ENCODE data around the gene CARD9.
"Not testable (repeated sequence)": the region's sequence is repeated elsewhere in the genome, so short reads cannot be mapped to it uniquely, and the experiment has no call there.

DNA sequence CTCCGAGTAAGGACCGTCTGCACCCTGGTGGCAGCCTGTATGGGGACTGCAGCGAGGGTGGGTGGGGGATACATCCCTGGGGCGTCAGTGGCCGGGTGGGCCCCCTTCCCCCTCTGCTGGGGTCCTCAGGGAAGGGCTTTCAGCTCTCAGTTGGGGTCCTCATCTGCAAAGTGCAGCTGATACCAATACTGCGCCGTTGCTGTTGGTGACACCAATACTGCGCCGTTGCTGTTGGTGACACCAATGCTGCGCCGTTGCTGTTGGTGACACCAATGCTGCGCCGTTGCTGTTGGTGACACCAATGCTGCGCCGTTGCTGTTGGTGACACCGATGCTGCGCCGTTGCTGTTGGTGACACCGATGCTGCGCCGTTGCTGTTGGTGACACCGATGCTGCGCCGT, 21.6 kb downstream of the CARD9 start:
- TF ChIP-seq, protein P1, sequence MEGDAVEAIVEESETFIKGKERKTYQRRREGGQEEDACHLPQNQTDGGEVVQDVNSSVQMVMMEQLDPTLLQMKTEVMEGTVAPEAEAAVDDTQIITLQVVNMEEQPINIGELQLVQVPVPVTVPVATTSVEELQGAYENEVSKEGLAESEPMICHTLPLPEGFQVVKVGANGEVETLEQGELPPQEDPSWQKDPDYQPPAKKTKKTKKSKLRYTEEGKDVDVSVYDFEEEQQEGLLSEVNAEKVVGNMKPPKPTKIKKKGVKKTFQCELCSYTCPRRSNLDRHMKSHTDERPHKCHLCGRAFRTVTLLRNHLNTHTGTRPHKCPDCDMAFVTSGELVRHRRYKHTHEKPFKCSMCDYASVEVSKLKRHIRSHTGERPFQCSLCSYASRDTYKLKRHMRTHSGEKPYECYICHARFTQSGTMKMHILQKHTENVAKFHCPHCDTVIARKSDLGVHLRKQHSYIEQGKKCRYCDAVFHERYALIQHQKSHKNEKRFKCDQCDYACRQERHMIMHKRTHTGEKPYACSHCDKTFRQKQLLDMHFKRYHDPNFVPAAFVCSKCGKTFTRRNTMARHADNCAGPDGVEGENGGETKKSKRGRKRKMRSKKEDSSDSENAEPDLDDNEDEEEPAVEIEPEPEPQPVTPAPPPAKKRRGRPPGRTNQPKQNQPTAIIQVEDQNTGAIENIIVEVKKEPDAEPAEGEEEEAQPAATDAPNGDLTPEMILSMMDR (IDR thresholded peaks at IDR 0.05; ENCODE audit: low read depth, low read length, poor library complexity, severe bottlenecking) = not testable (repeated sequence)
- TF ChIP-seq EZH2phosphoT487 (IDR thresholded peaks at IDR 0.05; ENCODE audit: borderline replicate concordance, low read length) = not testable (repeated sequence)

All from DOHH2 (cell line).